NB4 (cell line): ENCODE results near the gene EFNA4.

ENCODE experiments used
- MYC ChIP-seq: IDR thresholded peaks from 2 replicates; pipeline ENCODE4 v1.6.1; 2011; ENCODE audit warnings: low read depth, low read length
- POLR2A ChIP-seq: IDR thresholded peaks from 2 replicates; pipeline ENCODE4 v1.6.1; 2011; ENCODE audit warnings: mild to moderate bottlenecking; ENCODE audit not compliant: insufficient read length; ENCODE audit errors: extremely low read depth
- TF ChIP-seq, protein P1 (sequence below): IDR thresholded peaks from one replicate; pipeline ENCODE4 v1.5.1; 2012; ENCODE audit warnings: low read depth, low read length

GRCh38 chr1:155110381-155110780 lies 46.8 kb downstream of the EFNA4 start:
- TF ChIP-seq, protein P1, sequence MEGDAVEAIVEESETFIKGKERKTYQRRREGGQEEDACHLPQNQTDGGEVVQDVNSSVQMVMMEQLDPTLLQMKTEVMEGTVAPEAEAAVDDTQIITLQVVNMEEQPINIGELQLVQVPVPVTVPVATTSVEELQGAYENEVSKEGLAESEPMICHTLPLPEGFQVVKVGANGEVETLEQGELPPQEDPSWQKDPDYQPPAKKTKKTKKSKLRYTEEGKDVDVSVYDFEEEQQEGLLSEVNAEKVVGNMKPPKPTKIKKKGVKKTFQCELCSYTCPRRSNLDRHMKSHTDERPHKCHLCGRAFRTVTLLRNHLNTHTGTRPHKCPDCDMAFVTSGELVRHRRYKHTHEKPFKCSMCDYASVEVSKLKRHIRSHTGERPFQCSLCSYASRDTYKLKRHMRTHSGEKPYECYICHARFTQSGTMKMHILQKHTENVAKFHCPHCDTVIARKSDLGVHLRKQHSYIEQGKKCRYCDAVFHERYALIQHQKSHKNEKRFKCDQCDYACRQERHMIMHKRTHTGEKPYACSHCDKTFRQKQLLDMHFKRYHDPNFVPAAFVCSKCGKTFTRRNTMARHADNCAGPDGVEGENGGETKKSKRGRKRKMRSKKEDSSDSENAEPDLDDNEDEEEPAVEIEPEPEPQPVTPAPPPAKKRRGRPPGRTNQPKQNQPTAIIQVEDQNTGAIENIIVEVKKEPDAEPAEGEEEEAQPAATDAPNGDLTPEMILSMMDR, result no peak
- no peak for TF ChIP-seq MYC
- TF ChIP-seq POLR2A, result no peak
